GM21737 (cell line): Measurements from ENCODE around the gene HFM1.

Experiments used
- ATAC-seq: cut with Tn5 transposase; IDR thresholded peaks from one replicate; pipeline ENCODE4 v1.9.1; 2021; ENCODE audit warnings: mild to moderate bottlenecking, moderate library complexity; ENCODE audit not compliant: unreplicated experiment

The HFM1 gene

DNA sequence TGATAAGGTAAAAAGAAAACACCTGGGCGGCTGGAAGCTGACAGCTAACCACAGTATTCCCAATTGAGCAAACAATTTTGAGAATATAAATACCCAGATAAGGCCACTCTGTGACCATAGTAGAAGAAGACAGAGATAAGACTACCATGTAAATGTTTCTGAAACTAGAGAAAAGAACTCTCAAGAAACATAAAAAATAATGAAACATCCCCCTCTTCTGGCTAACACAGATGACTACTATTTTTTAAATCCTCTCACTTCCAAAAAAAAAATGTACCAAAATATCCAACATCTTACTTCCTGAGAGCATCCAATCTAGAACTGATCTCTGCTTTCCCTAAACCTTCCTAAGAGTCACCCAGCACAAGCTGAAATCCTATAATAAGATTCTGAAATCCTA is 125.9 kb downstream of the HFM1 start:
- no peak for ATAC-seq

DNA sequence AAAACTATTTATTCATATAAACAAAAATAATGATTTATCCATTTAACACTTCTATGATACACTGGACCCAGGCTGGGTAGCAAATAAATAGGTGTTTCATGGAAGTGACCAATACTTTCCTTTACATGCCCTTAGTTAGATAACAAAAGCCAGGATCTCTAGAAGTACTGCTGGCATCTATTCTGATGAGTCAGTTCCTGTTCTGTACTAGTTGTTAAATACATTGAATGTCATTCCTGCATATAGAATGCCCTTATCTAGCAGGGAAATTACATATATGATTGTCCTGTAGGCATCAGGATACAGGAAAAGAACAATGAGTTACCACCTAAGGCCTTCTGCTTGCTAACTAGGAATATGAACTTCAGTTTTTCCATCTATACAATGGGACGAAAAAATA is 130.8 kb downstream of the HFM1 start:
- ATAC-seq = no peak

DNA sequence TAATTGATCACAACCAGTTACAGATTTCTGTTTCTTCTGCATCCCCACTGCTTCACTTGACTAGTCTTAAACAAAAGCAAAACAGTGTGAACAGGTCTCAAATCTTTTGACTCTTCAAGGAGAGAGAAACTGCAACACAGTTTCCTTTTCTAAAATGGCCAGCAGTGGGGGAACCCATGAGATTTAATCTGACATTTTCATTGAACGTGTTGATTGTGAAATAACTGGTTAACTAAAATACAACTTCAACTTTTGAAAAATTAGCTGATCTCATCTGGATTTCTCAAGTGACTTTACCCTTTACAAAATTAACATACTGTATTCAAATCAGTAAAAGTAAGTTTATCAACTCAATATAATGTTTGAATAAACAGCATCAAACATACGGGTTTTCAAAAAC is 143.0 kb downstream of the HFM1 start:
- no peak for ATAC-seq

DNA sequence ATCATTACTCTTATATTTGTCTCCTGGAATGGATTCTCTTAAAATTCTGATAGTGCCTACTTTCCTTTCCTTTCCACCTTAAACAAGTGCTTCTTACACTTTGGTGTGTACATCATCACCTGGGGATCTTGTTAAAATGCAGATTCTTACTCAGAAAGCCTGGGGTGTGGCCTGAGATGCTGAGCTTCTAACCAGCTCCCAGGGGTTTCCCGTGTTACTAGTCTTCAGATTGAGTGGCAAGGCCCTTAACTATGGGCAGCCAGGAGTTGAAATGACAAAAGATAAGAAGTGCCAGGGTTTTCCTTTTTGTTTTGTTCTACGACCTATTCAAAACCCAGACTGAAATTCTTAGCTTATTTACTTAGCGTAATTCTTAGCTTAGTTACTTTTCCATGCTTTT is 159.2 kb downstream of the HFM1 start:
- ATAC-seq = no peak

DNA sequence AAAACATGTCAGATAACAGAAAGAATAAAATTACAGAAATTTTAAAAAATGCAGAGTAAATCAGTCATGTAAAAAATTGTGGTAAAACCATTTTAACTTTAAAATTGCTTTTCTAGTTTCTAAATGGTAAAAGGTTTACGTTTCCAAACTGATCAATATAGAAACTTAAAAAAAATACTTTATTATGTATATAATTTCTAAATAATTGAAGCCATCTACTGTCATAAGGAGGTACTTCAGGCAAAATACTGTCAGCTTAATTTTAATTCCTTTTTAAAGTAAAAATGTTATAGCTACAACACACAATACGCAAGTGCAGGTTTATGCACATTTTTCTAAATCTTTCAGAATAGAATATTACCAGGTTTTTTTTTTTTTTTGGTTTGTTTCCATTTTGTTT is 159.9 kb downstream of the HFM1 start:
- ATAC-seq = no peak

DNA sequence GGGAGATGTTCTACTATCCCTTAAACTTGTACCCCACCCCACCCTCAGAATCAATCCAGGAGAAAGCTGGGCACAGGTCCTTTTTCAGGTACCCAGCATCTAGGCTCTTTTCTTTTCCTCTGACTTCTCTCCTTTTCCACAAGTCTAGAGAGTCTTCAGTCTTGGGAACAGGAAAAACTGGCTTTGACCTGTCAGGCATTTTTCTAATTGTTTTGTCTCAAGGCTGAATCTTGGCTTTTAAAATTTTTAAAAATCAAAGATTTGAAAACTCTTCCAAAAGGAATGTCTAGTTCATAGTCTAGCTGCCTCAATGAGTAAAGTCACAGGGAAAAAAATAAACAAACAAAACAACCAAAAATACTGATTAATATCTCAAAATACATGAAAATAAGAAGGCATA is 161.5 kb downstream of the HFM1 start:
- no peak for ATAC-seq

DNA sequence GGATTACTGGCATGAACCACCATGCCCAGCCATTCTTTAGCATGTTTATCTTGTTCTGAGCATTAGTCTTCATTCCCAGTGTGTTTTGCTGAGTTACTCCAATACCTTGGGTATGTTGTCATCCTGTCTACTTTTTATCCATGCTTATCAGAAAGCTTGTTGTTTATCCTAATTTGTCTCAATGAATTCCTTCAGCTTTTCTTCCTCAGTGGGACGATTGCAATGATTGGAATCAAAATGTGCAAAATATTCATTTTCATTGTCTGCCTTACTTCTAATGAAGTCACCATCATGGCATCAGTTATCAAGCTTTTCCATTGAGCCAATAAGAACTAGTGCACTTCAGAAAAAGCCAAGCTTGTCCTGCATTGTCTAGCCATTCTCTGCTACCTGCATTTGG is 170.5 kb downstream of the HFM1 start:
- ATAC-seq = no peak

DNA sequence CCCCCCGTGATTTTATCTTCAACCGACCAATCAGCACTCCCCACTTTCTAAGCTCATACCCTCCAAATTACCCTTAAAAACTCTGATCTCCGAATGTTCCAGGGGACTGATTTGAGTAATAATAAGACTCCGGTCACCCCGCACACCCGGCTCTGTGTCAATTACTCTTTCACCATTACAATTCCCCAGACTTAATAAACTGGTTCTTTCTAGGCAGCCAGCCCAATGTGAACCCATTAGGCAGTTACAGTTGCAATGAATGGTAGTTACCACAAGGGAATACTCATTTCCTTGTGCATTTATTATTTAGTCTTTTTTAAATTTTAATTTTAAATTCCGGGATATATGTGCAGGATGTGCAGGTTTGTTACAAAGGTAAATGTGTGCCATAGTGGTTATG is 177.9 kb downstream of the HFM1 start:
- no peak for ATAC-seq

DNA sequence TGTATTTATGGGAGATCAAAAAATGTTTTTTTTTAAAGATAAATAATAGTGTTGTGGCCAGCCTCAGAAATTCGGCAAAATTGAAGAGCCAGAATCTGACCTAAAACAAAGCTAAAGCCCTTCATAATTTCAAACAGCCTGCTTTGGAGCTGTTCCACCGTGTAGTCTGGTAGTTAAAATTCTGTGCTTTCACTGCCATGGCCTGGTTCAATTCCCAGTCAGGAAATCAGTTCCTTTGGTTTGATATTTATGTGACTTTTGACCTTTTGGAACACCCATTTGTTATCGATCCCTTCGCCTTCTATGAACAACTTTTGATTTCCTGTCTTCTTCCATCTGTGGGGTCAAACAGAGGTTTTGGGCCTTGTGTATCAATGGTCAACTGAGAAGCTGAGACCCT is 179.8 kb downstream of the HFM1 start:
- no peak for ATAC-seq

DNA sequence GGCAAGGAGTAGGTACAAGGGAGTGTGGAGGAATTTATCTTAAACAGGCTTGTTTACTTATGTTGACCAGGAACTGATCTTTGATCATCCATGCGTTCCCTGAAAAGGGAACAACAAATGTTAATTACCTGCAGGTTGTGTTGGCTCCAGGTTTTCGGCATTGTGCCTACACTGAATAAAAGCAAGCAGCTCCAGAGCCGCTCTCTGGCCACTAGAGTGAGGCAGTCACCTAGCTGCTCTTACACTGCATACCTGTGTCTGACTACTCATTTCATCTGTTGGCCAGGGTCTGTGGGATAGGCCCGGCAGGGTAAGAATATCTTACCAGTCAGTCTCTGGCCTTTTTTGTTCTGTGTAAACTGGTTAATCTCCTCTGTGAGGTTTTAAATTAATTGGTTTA is 183.6 kb downstream of the HFM1 start:
- no peak for ATAC-seq

DNA sequence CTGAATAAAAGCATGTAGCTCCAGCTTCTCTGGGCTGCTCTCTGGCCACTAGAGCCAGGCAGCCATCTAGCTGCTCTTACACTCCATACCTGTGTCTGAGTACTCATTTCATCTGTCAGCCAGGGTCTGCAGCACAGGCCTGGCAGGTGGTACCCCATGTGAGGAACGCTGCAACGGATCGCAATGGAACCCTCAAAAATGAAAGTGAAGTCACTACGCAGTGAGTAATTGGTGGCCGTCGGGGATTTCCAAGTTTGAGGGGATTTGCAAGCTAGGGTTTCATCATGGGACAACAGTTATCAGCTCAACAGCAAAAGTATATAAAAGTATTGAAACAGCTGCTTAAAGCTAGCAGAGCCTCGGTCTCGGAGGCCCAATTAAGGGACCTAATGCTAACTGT is 186.7 kb downstream of the HFM1 start:
- no peak for ATAC-seq
